Astrocyte (in vitro differentiated cells and primary cell): ENCODE measurements around the gene PARD3B. TPM values are rescaled to one million over a fixed set of nuclear protein-coding genes. Genes with fewer than 3 reads are reported as not detected.

Experiments
- DNase-seq: peaks from one replicate; pipeline ENCODE4 v3.0.0-alpha.2; 2010; ENCODE audit warnings: low read depth
- FAIRE-seq: peaks from 2 replicates; lab custom pipeline; 2011; peaks lifted over from hg19 to GRCh38; lab: Jason Lieb, UNC
- H2AFZ ChIP-seq: 2 replicates; pipeline ENCODE4 v1.6.0; 2012; ENCODE audit warnings: low read depth, low read length, inconsistent platforms
- H3K27ac ChIP-seq: 2 replicates; pipeline ENCODE4 v1.5.1; 2011; ENCODE audit warnings: low read depth, low read length, inconsistent platforms
- H3K27me3 ChIP-seq: 2 replicates; pipeline ENCODE4 v1.6.0; 2011; ENCODE audit warnings: low read length, inconsistent platforms; ENCODE audit not compliant: insufficient read depth
- H3K36me3 ChIP-seq: 2 replicates; pipeline ENCODE4 v1.5.1; 2011; ENCODE audit warnings: low read length, inconsistent platforms; ENCODE audit not compliant: insufficient read depth
- H3K4me1 ChIP-seq: 2 replicates; pipeline ENCODE4 v1.5.1; 2011; ENCODE audit warnings: low read length, inconsistent platforms; ENCODE audit not compliant: insufficient read depth
- H3K4me2 ChIP-seq: 2 replicates; pipeline ENCODE4 v1.6.0; 2012; ENCODE audit warnings: low read length, inconsistent platforms
- H3K4me3 ChIP-seq: 2 replicates; pipeline ENCODE4 v1.5.1; 2011; ENCODE audit warnings: low read depth, mild to moderate bottlenecking, low read length, inconsistent platforms; ENCODE audit not compliant: insufficient read depth
- H3K79me2 ChIP-seq: 2 replicates; pipeline ENCODE4 v1.6.0; 2012; ENCODE audit warnings: mild to moderate bottlenecking, low read length, inconsistent platforms; ENCODE audit not compliant: insufficient read depth
- H3K9ac ChIP-seq: 2 replicates; pipeline ENCODE4 v1.6.0; 2012; ENCODE audit warnings: mild to moderate bottlenecking, low read length, inconsistent platforms
- H3K9me3 ChIP-seq: 2 replicates; pipeline ENCODE4 v1.5.1; 2012; ENCODE audit warnings: low read depth, mild to moderate bottlenecking, low read length, inconsistent platforms; ENCODE audit not compliant: insufficient read depth
- H4K20me1 ChIP-seq: 2 replicates; pipeline ENCODE4 v1.6.0; 2012; ENCODE audit warnings: low read length, inconsistent platforms; ENCODE audit not compliant: insufficient read depth
- H3K27ac Mint-ChIP-seq: one replicate; pipeline ENCODE4 v1.8.0; 2021; ENCODE audit warnings: mild to moderate bottlenecking, mixed read lengths; ENCODE audit not compliant: unreplicated experiment
- H3K27me3 Mint-ChIP-seq: one replicate; pipeline ENCODE4 v1.8.0; 2021; ENCODE audit warnings: low read depth, mixed read lengths; ENCODE audit not compliant: unreplicated experiment
- H3K36me3 Mint-ChIP-seq: one replicate; pipeline ENCODE4 v1.8.0; 2021; ENCODE audit warnings: low read depth, mixed read lengths; ENCODE audit not compliant: unreplicated experiment
- H3K4me1 Mint-ChIP-seq: one replicate; pipeline ENCODE4 v1.8.0; 2021; ENCODE audit warnings: low read depth, mixed read lengths; ENCODE audit not compliant: unreplicated experiment
- H3K4me3 Mint-ChIP-seq: one replicate; pipeline ENCODE4 v1.8.0; 2021; ENCODE audit warnings: mild to moderate bottlenecking, moderate library complexity, mixed read lengths; ENCODE audit not compliant: unreplicated experiment
- H3K9me3 Mint-ChIP-seq: one replicate; pipeline ENCODE4 v1.8.0; 2021; ENCODE audit warnings: mild to moderate bottlenecking, mixed read lengths; ENCODE audit not compliant: unreplicated experiment
- EZH2 ChIP-seq: IDR thresholded peaks from 2 replicates; pipeline ENCODE4 v1.6.1; 2012; ENCODE audit warnings: mild to moderate bottlenecking, low read length, inconsistent platforms; ENCODE audit not compliant: insufficient read depth
- total RNA-seq: library from RNA; stranded (reverse); gene quantifications from 2 replicates; pipeline ENCODE4 v1.2.1, GENCODE V29; 2021
- TF ChIP-seq, protein P1 (sequence below): IDR thresholded peaks from 2 replicates; pipeline ENCODE4 v1.5.1; 2011; ENCODE audit warnings: low read depth, mild to moderate bottlenecking, inconsistent platforms, low read length, moderate library complexity; ENCODE audit not compliant: insufficient read depth

Gene PARD3B
- total RNA-seq, 1 donor from 2014 or later, result 6.5 TPM

DNA sequence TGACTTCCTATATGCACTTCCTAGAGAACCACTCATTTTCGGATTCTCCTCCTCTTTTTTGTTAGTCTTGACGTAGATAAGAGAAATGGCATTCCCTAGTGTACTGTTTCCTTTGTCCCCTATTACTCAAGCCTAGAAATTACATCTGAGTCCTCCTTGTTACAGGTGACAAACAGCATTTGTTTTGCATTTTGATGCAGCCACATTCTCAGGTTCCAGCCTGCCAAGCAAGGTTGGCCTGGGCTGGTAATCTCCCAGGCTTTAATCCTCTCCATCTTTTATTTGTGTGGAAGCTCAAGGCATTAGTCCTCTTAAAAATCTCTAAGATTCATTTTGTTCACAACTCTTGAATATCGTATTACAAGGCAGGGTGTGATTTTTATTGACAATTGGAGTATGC lies 819.0 kb downstream of the PARD3B start:
- Histone ChIP-seq H3K4me2 (no peak overlapping the region), H3K27ac (no peak overlapping the region), H3K4me3 (no peak overlapping the region), H3K9me3 (no peaks in the 10 kb centered on the region), H3K9ac (no peak overlapping the region), H2AFZ (no peak overlapping the region), H3K4me1 (peaks cover 3% of the 10 kb centered on the region), H3K79me2 (no peaks in the 10 kb centered on the region), H3K27me3 (peaks cover 9% of the 10 kb centered on the region), H3K36me3 (no peaks in the 10 kb centered on the region), H4K20me1 (no peaks in the 10 kb centered on the region)
- DNase-seq, result no peak
- peaks cover 2% of the 10 kb centered on the region for H3K4me1 Mint-ChIP-seq
- no peaks in the 10 kb centered on the region for H3K36me3 Mint-ChIP-seq
- peaks cover under 1% of the 10 kb centered on the region for H3K27me3 Mint-ChIP-seq
- H3K27ac Mint-ChIP-seq, result no peak overlapping the region
- TF ChIP-seq, protein P1, sequence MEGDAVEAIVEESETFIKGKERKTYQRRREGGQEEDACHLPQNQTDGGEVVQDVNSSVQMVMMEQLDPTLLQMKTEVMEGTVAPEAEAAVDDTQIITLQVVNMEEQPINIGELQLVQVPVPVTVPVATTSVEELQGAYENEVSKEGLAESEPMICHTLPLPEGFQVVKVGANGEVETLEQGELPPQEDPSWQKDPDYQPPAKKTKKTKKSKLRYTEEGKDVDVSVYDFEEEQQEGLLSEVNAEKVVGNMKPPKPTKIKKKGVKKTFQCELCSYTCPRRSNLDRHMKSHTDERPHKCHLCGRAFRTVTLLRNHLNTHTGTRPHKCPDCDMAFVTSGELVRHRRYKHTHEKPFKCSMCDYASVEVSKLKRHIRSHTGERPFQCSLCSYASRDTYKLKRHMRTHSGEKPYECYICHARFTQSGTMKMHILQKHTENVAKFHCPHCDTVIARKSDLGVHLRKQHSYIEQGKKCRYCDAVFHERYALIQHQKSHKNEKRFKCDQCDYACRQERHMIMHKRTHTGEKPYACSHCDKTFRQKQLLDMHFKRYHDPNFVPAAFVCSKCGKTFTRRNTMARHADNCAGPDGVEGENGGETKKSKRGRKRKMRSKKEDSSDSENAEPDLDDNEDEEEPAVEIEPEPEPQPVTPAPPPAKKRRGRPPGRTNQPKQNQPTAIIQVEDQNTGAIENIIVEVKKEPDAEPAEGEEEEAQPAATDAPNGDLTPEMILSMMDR, result no peak
- no peak for TF ChIP-seq EZH2
- no peak overlapping the region for H3K4me3 Mint-ChIP-seq
- no peaks in the 10 kb centered on the region for H3K9me3 Mint-ChIP-seq
- FAIRE-seq, result no peak

DNA sequence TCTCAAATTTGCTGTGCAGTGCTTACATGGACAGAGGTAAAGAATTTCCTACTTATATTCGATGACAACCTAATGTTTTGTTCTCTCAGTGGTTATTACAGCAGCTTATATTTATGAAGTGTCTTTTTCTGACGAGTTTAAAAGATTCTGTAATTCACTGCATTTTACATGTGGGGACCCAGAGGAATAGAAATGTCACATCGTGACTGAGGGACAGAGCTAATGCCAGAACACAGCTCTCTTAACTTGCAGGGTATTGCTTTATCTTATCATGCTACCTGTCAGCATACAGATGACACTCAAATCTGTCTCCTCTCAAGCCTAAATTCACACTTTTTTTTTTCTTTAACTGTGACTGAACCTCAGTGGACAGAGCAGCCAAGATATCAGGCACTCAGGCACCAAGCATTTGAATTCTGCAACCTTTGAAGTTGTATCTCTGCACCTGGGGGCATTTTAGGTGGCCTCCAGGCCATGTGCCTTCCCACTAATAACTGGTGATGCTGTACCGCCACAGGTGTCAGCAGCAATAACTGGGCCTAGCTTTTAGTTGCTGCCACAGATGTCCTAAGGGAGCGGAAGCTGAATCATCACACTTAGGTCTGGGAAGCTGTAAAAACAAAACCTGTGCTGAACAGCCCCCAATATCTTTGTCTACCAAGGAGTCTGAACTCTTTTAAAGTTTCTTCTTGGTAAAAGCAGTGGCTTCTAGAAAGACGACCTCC lies 821.2 kb downstream of the PARD3B start:
- Mint-ChIP-seq H3K27ac (no peak overlapping the region), H3K4me3 (no peak overlapping the region), H3K36me3 (no peaks in the 10 kb centered on the region), H3K9me3 (no peaks in the 10 kb centered on the region), H3K4me1 (peaks cover 2% of the 10 kb centered on the region), H3K27me3 (peaks cover 3% of the 10 kb centered on the region)
- no peak for FAIRE-seq
- Histone ChIP-seq H3K36me3 (no peaks in the 10 kb centered on the region), H4K20me1 (no peaks in the 10 kb centered on the region), H3K27ac (no peak overlapping the region), H3K4me3 (no peak overlapping the region), H3K4me2 (no peak overlapping the region), H3K9me3 (no peaks in the 10 kb centered on the region), H2AFZ (no peak overlapping the region), H3K9ac (no peak overlapping the region), H3K79me2 (no peaks in the 10 kb centered on the region), H3K4me1 (peaks cover 3% of the 10 kb centered on the region), H3K27me3 (peaks cover 14% of the 10 kb centered on the region)
- TF ChIP-seq, protein P1, result no peak
- no peak for TF ChIP-seq EZH2
- no peak for DNase-seq

DNA sequence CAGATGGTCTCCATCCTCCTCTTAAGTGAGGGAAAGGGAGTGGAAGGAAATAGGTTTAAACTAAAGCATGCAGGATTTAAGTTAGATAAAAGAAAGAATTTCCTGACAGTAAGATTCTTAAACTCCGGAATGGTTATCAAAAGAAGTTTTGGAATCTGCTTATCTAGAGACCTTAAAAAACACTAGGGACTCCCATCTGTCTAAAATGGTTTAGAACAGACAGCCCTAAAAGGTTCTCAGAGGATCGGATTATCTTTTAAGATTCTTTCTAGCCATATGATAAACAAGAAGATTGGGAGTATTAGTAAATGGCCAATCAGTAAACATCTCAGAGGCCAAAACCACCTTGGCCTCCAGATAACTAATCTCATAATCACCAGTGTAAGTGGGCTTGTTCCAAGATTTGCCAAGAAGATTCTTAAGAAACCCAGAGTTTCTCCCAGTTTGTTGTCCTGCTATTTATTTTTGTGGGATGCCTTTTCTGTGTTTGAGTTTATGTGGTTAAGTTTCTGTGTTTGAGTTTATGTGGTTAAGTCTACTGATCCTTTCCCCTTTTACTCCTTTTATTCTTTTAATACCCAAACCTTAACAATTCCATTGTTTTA lies 822.2 kb downstream of the PARD3B start:
- peaks cover 5% of the 10 kb centered on the region for H3K4me1 Mint-ChIP-seq
- H3K4me2 ChIP-seq, result no peak overlapping the region
- TF ChIP-seq, protein P1, result no peak
- TF ChIP-seq EZH2, result no peak
- H4K20me1 ChIP-seq, result no peaks in the 10 kb centered on the region
- no peak overlapping the region for H2AFZ ChIP-seq
- H3K27ac ChIP-seq, result no peak overlapping the region
- H3K4me1 ChIP-seq, result peaks cover 3% of the 10 kb centered on the region
- H3K27ac Mint-ChIP-seq, result no peak overlapping the region
- no peaks in the 10 kb centered on the region for H3K79me2 ChIP-seq
- H3K9me3 ChIP-seq, result no peaks in the 10 kb centered on the region
- peaks cover 14% of the 10 kb centered on the region for H3K27me3 ChIP-seq
- no peaks in the 10 kb centered on the region for H3K36me3 ChIP-seq
- no peak overlapping the region for H3K4me3 Mint-ChIP-seq
- FAIRE-seq (no peak), DNase-seq (no peak)
- H3K9me3 Mint-ChIP-seq, result no peaks in the 10 kb centered on the region
- H3K4me3 ChIP-seq, result no peak overlapping the region
- H3K36me3 Mint-ChIP-seq, result no peaks in the 10 kb centered on the region
- peaks cover 3% of the 10 kb centered on the region for H3K27me3 Mint-ChIP-seq
- no peak overlapping the region for H3K9ac ChIP-seq
